WERI-Rb-1 (cell line): ENCODE results near the gene NATD1.
A peak's percentile ranks its signal among the peaks of the same experiment; 100 is the strongest.

Experiments used
- DNase-seq: peaks from one replicate; pipeline ENCODE4 v3.0.0-alpha.2; 2020
- H3K27ac ChIP-seq: fragments of 250-450 bp; sonication (Bioruptor Pico); 2 replicates; pipeline ENCODE4 v1.5.1; 2020; ENCODE audit warnings: mild to moderate bottlenecking, moderate library complexity
- H3K27me3 ChIP-seq: fragments of 250-450 bp; sonication (Bioruptor Pico); 2 replicates; pipeline ENCODE4 v1.5.1; 2021; ENCODE audit warnings: mild to moderate bottlenecking, low read depth, moderate library complexity; ENCODE audit not compliant: insufficient read depth, severe bottlenecking
- H3K36me3 ChIP-seq: fragments of 250-450 bp; sonication (Bioruptor Pico); 2 replicates; pipeline ENCODE4 v1.5.1; 2020; ENCODE audit warnings: mild to moderate bottlenecking, moderate library complexity
- H3K4me3 ChIP-seq: 2 replicates; pipeline ENCODE4 v1.5.1; 2011; ENCODE audit warnings: low read depth, mild to moderate bottlenecking, control low read depth, low read length
- H3K9me3 ChIP-seq: fragments of 250-450 bp; sonication (Bioruptor Pico); 2 replicates; pipeline ENCODE4 v1.5.1; 2021; ENCODE audit warnings: mild to moderate bottlenecking, moderate library complexity; ENCODE audit not compliant: severe bottlenecking
- TF ChIP-seq, protein P1 (sequence below): IDR thresholded peaks from 2 replicates; pipeline ENCODE4 v1.5.1; 2011; ENCODE audit warnings: low read depth, mild to moderate bottlenecking, control low read depth, inconsistent platforms, low read length

Gene NATD1

DNA sequence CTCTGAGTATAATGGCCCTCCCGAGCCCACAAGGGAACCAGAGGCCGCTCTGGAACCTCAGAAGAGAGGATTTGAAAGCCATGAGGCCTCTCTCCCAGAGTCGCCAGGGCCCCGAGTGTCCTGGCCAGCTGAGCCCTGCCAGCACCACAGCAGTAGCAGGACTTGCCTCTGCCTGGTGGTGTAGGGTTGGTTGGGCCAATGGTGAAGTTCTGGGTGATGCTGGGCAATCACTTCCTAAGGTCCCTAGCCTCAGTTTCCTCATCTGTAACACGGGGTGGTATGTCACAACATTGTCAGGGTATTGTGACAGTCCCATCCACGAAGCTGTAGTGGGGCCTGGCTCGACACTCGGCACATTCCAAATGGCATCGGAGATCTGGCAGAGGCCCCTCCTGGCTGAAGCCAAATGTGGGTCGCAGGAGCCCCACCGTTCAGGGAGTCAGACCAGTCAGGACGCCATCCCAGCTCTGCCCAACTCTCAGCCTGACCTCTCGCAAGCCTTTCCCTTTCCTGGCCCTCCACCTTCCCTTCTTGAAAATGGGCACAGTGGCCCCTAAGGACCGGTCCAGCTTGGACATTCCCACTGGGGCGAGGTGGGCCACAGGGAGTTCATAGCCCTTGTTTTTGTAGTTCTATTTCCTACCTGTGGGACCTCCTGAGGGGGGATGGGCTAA is 1.7 kb downstream of the NATD1 start:
- H3K36me3 ChIP-seq, result no peaks in the 10 kb centered on the region
- H3K9me3 ChIP-seq, result no peaks in the 10 kb centered on the region
- H3K4me3 ChIP-seq, result no peak overlapping the region
- TF ChIP-seq, protein P1, sequence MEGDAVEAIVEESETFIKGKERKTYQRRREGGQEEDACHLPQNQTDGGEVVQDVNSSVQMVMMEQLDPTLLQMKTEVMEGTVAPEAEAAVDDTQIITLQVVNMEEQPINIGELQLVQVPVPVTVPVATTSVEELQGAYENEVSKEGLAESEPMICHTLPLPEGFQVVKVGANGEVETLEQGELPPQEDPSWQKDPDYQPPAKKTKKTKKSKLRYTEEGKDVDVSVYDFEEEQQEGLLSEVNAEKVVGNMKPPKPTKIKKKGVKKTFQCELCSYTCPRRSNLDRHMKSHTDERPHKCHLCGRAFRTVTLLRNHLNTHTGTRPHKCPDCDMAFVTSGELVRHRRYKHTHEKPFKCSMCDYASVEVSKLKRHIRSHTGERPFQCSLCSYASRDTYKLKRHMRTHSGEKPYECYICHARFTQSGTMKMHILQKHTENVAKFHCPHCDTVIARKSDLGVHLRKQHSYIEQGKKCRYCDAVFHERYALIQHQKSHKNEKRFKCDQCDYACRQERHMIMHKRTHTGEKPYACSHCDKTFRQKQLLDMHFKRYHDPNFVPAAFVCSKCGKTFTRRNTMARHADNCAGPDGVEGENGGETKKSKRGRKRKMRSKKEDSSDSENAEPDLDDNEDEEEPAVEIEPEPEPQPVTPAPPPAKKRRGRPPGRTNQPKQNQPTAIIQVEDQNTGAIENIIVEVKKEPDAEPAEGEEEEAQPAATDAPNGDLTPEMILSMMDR, result no peak
- no peak overlapping the region for H3K27ac ChIP-seq
- DNase-seq, result no peak
- no peaks in the 10 kb centered on the region for H3K27me3 ChIP-seq

DNA sequence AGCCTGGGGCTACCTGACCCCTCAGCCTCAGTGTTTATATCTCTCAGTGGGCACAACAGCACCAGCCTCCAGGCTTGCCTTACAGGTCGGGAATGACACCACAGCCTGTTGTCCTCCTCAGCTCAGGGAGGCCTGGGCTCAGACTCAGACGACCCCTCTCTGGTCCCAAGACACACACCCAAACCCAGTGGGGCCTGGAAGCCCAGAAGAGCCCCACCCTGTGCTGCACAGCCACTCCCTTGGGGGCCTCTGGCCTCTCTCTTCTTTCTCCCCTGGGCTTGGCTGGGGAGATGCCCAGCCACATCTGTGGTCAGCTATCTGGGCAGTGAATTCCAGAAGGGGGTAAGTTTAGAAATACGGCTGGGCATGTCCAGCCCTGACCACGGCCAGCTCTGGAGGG is 2.4 kb downstream of the NATD1 start:
- Histone ChIP-seq H3K36me3 (no peaks in the 10 kb centered on the region), H3K9me3 (no peaks in the 10 kb centered on the region), H3K27ac (no peak overlapping the region), H3K27me3 (no peaks in the 10 kb centered on the region), H3K4me3 (no peak overlapping the region)
- DNase-seq, result no peak
- TF ChIP-seq, protein P1, result no peak

DNA sequence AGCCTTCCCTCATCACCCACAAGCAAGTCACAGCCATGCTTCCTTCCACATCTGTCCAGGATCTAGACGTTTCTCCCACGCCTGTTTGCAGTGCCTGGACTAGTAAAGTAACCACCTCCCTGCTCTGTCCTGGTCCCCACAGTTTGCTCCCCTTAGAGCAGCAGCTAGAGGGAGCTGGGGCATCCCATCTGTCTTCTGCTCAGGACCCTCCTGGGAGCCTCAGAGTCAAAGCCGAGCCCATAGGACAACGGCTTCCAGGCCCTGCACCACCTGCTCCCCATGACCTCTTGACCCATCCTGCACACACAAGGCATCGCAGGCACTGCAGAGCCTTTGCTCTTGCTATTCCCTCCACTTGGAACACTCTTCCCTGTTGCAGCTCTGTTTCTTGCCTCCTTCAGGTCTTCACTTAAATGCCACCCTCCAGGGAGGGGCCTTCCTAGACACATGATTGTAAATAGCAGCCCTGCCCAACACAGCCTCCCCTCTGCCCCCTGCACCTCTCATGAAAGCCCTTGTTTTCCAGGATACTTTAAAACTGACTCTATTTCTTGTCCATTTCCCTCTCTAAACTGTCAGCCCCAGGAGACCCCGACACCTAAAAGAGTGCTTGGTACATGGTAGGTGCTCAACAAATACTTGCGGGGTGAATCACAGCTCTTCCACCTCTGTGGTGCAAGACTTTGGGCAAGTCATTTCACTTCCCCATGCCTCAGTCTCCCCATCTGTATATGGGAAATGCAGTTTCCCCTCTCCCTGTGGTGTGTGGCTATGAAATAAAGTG is 3.1 kb downstream of the NATD1 start:
- TF ChIP-seq, protein P1, result 0 out of 2 replicates have a peak, but pooled peaks have one; percentile 9
- Histone ChIP-seq H3K9me3 (no peaks in the 10 kb centered on the region), H3K4me3 (no peak overlapping the region), H3K27me3 (no peaks in the 10 kb centered on the region), H3K27ac (no peak overlapping the region), H3K36me3 (no peaks in the 10 kb centered on the region)
- no peak for DNase-seq

DNA sequence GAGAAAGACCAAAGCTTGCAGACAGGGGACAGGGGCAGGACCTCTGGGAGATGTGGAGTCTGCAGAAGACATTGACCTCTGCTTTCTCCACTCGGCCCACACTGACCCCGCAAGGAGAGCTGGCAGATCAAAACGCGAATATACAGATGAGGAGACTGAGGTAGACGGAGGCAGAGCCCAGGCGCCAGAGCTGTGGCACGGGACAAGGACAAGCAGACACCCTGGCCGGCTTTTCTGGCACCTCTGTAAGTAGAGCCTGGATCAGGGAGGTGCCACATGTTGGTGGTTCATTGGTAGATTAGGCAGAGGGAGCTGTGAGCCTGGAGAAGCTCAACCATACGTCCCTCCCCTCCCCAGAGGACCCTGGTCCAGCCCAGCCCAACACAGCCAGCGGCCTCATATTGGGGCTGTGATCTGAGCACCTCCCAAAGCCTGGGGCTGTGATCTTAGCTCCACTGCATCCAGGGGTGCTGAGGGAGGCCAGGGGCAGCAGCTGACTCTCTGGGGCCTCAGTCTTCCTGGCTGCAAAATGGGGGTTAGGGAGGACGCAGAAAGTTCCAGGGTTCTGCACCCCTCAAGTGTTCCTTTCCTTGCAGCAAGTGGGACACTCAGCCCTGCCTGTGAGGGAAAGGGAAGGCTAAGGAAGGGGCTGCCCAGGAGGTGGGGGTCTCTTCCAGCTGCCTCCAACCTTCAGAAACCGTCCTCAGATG is 4.0 kb downstream of the NATD1 start:
- no peaks in the 10 kb centered on the region for H3K9me3 ChIP-seq
- TF ChIP-seq, protein P1, result no peak
- no peak overlapping the region for H3K27ac ChIP-seq
- H3K27me3 ChIP-seq, result no peaks in the 10 kb centered on the region
- DNase-seq, result no peak
- H3K36me3 ChIP-seq, result no peaks in the 10 kb centered on the region
- no peak overlapping the region for H3K4me3 ChIP-seq

- no peak overlapping the region for H3K27ac ChIP-seq
- H3K9me3 ChIP-seq, result no peaks in the 10 kb centered on the region
- no peak for DNase-seq
- no peak overlapping the region for H3K4me3 ChIP-seq
- no peaks in the 10 kb centered on the region for H3K36me3 ChIP-seq
- no peaks in the 10 kb centered on the region for H3K27me3 ChIP-seq
- TF ChIP-seq, protein P1, result no peak
Measured at GRCh38 chr17:21248500-21248899, 4.7 kb downstream of the NATD1 start.
